ENCODE measurements around the gene SCYGR1. TPM values are rescaled to one million over a fixed set of nuclear protein-coding genes. Genes with fewer than 3 reads are reported as not detected.

Gene SCYGR1
- polyA plus RNA-seq, 1 donor from 2014 or later, result not detected

- TF ChIP-seq REST (IDR thresholded peaks at IDR 0.05; ENCODE audit: borderline replicate concordance), result no peak
- no peak for TF ChIP-seq EZH2 (IDR thresholded peaks at IDR 0.05; ENCODE audit: borderline replicate concordance, insufficient read depth, low read length, poor library complexity, severe bottlenecking)
- TF ChIP-seq SMC3 (conservative IDR thresholded peaks at IDR 0.05; ENCODE audit: poor library complexity), result no peak
- TF ChIP-seq RAD21 (conservative IDR thresholded peaks at IDR 0.05), result no peak
- TF ChIP-seq POLR2AphosphoS5 (IDR thresholded peaks at IDR 0.05), result no peak
- TF ChIP-seq EP300 (conservative IDR thresholded peaks at IDR 0.05; ENCODE audit: poor library complexity, severe bottlenecking), result no peak
- TF ChIP-seq MXI1 (conservative IDR thresholded peaks at IDR 0.05; ENCODE audit: poor library complexity, severe bottlenecking), result no peak
- H3K9me2 ChIP-seq (ENCODE audit: insufficient read depth, low read length), result no peaks in the 10 kb centered on the region
Observed at GRCh38 chr2:227389231-227389630, 1.5 kb upstream of the SCYGR1 start.

GRCh38 chr2:227388537-227389011 is 825 bp upstream of the SCYGR1 start:
- Histone ChIP-seq H3F3A (ENCODE audit: insufficient read depth, low read length, poor library complexity, severe bottlenecking) (no peaks in the 10 kb centered on the region), H3K9me3 (ENCODE audit: low read length) (no peaks in the 10 kb centered on the region), H3K9me2 (ENCODE audit: insufficient read depth, low read length) (no peaks in the 10 kb centered on the region), H3K9ac (ENCODE audit: low read length) (no peak overlapping the region), H3K4me2 (ENCODE audit: low read length) (no peak overlapping the region), H4K20me1 (ENCODE audit: insufficient read depth) (no peaks in the 10 kb centered on the region), H3K27ac (ENCODE audit: low read length) (no peak overlapping the region), H3K4me3 (ENCODE audit: low read length) (no peak overlapping the region), H3K27me3 (ENCODE audit: insufficient read depth, low read depth, low read length) (no peaks in the 10 kb centered on the region), H2AFZ (ENCODE audit: low read depth, low read length) (no peak overlapping the region), H3K36me3 (ENCODE audit: insufficient read depth, low read length) (no peaks in the 10 kb centered on the region), H3K79me2 (replicated peaks; ENCODE audit: insufficient read depth, low read length) (no peaks in the 10 kb centered on the region)
- TF ChIP-seq REST (IDR thresholded peaks at IDR 0.05; ENCODE audit: borderline replicate concordance), result no peak
- no peak for TF ChIP-seq EZH2 (IDR thresholded peaks at IDR 0.05; ENCODE audit: borderline replicate concordance, insufficient read depth, low read length, poor library complexity, severe bottlenecking)
- TF ChIP-seq POLR2AphosphoS5 (IDR thresholded peaks at IDR 0.05), result no peak
- no peak for TF ChIP-seq EP300 (conservative IDR thresholded peaks at IDR 0.05; ENCODE audit: poor library complexity, severe bottlenecking)
- no peak for TF ChIP-seq SMC3 (conservative IDR thresholded peaks at IDR 0.05; ENCODE audit: poor library complexity)

More at GRCh38 chr2:227389231-227389630, 1.5 kb upstream of the SCYGR1 start:
- Histone ChIP-seq H3K27ac (ENCODE audit: low read length) (no peak overlapping the region), H3K9ac (ENCODE audit: low read length) (no peak overlapping the region), H3F3A (ENCODE audit: insufficient read depth, low read length, poor library complexity, severe bottlenecking) (no peaks in the 10 kb centered on the region), H3K36me3 (ENCODE audit: insufficient read depth, low read length) (no peaks in the 10 kb centered on the region), H4K20me1 (ENCODE audit: insufficient read depth) (no peaks in the 10 kb centered on the region), H2AFZ (ENCODE audit: low read depth, low read length) (no peak overlapping the region), H3K27me3 (ENCODE audit: insufficient read depth, low read depth, low read length) (no peaks in the 10 kb centered on the region), H3K4me2 (ENCODE audit: low read length) (no peak overlapping the region), H3K9me3 (ENCODE audit: low read length) (no peaks in the 10 kb centered on the region), H3K4me3 (ENCODE audit: low read length) (no peak overlapping the region), H3K79me2 (replicated peaks; ENCODE audit: insufficient read depth, low read length) (no peaks in the 10 kb centered on the region)
